HG02763 (cell line): ENCODE measurements around the gene RPUSD2.

Experiments used
- ATAC-seq: cut with Tn5 transposase; IDR thresholded peaks from one replicate; pipeline ENCODE4 v1.9.1; 2021; ENCODE audit warnings: mild to moderate bottlenecking, moderate library complexity; ENCODE audit not compliant: unreplicated experiment

Gene RPUSD2

DNA sequence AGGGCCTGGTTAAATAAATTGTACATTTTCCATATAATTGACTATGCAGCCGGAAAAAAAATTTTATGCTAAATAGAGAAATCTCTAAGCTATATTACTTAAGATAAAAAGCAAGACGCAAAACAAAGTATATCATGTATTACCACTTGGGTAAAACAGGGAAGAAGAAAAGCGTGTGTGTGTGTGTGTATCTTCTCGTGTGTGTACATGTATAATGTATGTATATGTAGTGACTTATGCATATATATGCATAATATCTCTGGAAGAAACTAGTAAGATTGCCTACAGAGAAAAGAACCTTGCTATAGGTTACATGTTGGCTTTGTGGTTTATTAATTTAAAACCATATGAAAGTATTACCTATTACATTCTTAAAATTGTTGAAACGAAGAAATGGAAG lies 44.0 kb downstream of the RPUSD2 start:
- ATAC-seq, result no peak

DNA sequence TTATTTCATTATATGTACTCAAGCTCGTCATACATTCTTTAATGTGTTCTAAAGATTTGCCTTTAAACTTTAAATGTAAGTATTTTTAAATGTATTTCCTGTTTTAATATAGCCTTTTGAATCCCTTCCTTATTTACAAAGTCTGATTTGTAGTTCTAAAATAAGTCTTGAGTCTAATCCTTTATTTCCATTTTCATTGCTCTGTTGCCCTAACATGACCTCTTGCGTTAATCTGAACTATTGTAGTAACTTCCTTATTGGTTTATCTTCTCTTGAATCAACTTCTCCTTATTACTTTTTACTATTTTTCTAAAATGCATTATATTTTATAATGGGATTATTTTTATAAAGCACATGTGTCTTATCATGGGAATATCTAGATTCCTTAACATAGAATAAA lies 48.9 kb downstream of the RPUSD2 start:
- no peak for ATAC-seq

DNA sequence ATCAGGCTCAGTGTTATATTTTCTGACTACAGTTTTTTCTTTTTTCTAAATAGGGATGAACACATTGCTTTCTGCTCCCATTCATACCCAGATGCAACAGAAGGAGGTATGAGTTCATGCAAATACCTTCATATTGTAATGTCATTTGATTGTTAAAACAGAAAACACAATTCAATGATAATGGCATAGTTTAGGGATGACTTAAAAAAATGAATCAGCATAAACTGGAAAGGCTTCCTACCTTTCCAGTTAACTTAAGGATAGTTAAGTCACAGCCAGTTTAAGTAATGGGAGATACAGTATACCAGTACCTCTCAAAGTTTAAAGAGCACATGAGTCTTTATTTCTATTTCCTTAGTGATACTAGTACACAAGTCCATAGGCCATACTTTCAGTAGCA lies 49.8 kb downstream of the RPUSD2 start:
- no peak for ATAC-seq

DNA sequence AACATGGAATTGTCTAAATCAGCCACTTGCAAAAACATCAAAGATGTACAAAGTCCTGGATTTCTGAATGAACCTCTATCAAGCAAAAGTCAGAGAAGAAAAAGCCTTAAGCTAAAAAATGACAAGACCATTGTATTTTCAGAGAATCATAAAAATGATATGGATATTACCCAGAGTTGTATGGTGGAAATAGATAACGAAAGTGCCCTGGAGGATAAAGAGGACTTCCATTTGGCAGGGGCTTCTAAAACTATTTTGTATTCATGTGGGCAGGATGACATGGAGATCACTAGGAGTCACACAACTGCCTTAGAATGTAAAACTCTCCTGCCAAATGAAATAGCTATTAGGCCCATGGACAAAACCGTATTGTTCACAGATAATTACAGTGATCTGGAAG lies 54.3 kb downstream of the RPUSD2 start:
- no peak for ATAC-seq
